ENCODE results near the gene PALLD. TPM values are rescaled to one million over a fixed set of nuclear protein-coding genes. Genes with fewer than 3 reads are reported as not detected.
A peak's percentile ranks its signal among the peaks of the same experiment; 100 is the strongest.

Gene PALLD
- total RNA-seq, 4 donors from 2014 or later: 1,903 to 3,507 (median 2,130) TPM

DNA sequence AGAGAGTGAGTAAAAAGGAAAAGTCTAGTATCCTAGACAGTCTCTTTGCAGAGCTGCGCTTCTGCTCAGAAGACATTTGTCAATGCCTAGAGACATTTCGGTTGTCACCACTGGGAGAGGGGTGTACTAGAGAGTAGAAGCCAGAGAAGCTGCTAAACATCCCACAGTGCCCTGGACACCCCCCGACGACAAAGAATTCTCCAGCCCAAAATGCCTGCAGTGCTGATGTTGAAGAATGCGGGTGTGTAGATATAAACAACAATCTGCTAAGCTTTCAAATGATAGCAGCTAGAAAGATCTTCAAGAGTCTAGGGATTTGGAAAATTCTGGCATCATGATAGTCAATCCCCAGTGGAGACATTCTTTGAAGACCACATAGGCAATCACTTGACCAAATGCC is 90.1 kb downstream of the PALLD start:
- Histone ChIP-seq H3K4me3 (no peak overlapping the region), H3K27ac (replicated peaks in 1 of 4) (peak overlapping the region; percentile 12 to 55 (median 38))
- intact Hi-C loops (cut with DNase I): loop anchor here (2.0 to 10.0 kb wide), 5 partner anchors 45 to 418 kb away; no protein-coding TSS in a partner anchor

GRCh38 chr4:168587411-168588125 is 90.7 kb downstream of the PALLD start:
- H3K4me3 ChIP-seq: no peak overlapping the region
- intact Hi-C loops (cut with DNase I): loop anchor here (2.0 to 10.0 kb wide), 5 partner anchors 45 to 417 kb away; no protein-coding TSS in a partner anchor
- DNase-seq (ENCODE audit: extremely low spot score): no peak
- H3K27ac ChIP-seq (replicated peaks in 1 of 4): peak overlapping the region; percentile 12 to 55 (median 38)
- H3K27me3 ChIP-seq: no peaks in the 10 kb centered on the region
- no peaks in the 10 kb centered on the region for H3K9me3 ChIP-seq
- TF ChIP-seq POLR2A (IDR thresholded peaks at IDR 0.05; ENCODE audit: low read depth): no peak
- TF ChIP-seq, protein P1, sequence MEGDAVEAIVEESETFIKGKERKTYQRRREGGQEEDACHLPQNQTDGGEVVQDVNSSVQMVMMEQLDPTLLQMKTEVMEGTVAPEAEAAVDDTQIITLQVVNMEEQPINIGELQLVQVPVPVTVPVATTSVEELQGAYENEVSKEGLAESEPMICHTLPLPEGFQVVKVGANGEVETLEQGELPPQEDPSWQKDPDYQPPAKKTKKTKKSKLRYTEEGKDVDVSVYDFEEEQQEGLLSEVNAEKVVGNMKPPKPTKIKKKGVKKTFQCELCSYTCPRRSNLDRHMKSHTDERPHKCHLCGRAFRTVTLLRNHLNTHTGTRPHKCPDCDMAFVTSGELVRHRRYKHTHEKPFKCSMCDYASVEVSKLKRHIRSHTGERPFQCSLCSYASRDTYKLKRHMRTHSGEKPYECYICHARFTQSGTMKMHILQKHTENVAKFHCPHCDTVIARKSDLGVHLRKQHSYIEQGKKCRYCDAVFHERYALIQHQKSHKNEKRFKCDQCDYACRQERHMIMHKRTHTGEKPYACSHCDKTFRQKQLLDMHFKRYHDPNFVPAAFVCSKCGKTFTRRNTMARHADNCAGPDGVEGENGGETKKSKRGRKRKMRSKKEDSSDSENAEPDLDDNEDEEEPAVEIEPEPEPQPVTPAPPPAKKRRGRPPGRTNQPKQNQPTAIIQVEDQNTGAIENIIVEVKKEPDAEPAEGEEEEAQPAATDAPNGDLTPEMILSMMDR (IDR thresholded peaks at IDR 0.05): no peak
- peak in 1 of 2 donors; percentile 11 for TF ChIP-seq POLR2AphosphoS5 (IDR thresholded peaks at IDR 0.05)
- peaks cover 21 to 48% (median 34%) of the 10 kb centered on the region in 4 donors for H3K4me1 ChIP-seq
- no peaks in the 10 kb centered on the region for H3K36me3 ChIP-seq
- 60% methylated on average over 11 of the region's 11 CpGs for WGBS

More for the DNA sequence above, 90.1 kb downstream of the PALLD start:
- H3K4me1 ChIP-seq: peaks cover 21 to 48% (median 34%) of the 10 kb centered on the region in 4 donors
- DNase-seq (ENCODE audit: extremely low spot score): no peak
- no peaks in the 10 kb centered on the region for H3K27me3 ChIP-seq
- no peaks in the 10 kb centered on the region for H3K36me3 ChIP-seq
- TF ChIP-seq EP300 (IDR thresholded peaks at IDR 0.05): no peak
- TF ChIP-seq POLR2AphosphoS5 (IDR thresholded peaks at IDR 0.05): no peak
- H3K9me3 ChIP-seq: no peaks in the 10 kb centered on the region
- 75% methylated on average over 5 of the region's 5 CpGs for WGBS

GRCh38 chr4:168588916-168589531 is 92.2 kb downstream of the PALLD start:
- peaks cover 21 to 48% (median 34%) of the 10 kb centered on the region in 4 donors for H3K4me1 ChIP-seq
- no peak overlapping the region for H3K4me3 ChIP-seq
- 57% methylated on average over 8 of the region's 8 CpGs for WGBS
- H3K27me3 ChIP-seq: no peaks in the 10 kb centered on the region
- no peak for DNase-seq (ENCODE audit: extremely low spot score)
- no peaks in the 10 kb centered on the region for H3K9me3 ChIP-seq
- intact Hi-C loops (cut with DNase I): loop anchor here (5.0 to 10.0 kb wide), 4 partner anchors 43 to 416 kb away; no protein-coding TSS in a partner anchor
- TF ChIP-seq POLR2A (IDR thresholded peaks at IDR 0.05; ENCODE audit: low read depth) (no peak), EP300 (IDR thresholded peaks at IDR 0.05) (no peak), POLR2AphosphoS5 (IDR thresholded peaks at IDR 0.05) (peak in 1 of 2 donors; percentile 11)
- H3K36me3 ChIP-seq: no peaks in the 10 kb centered on the region
- H3K27ac ChIP-seq (replicated peaks in 1 of 4): peak overlapping the region in 2 of 4 donors; percentile 53 to 55

- H3K9me3 ChIP-seq: no peaks in the 10 kb centered on the region
- intact Hi-C loops (cut with DNase I): no loop called here
- peaks cover 5 to 21% (median 12%) of the 10 kb centered on the region in 4 donors for H3K4me1 ChIP-seq
- WGBS: 88% methylated on average over 1 of the region's 1 CpG
- no peak overlapping the region for H3K27ac ChIP-seq (replicated peaks in 1 of 4)
- DNase-seq (ENCODE audit: extremely low spot score): no peak
- H3K36me3 ChIP-seq: no peaks in the 10 kb centered on the region
- H3K27me3 ChIP-seq: no peaks in the 10 kb centered on the region
- no peak overlapping the region for H3K4me3 ChIP-seq
- TF ChIP-seq POLR2AphosphoS5 (IDR thresholded peaks at IDR 0.05): no peak
- no peak for TF ChIP-seq EP300 (IDR thresholded peaks at IDR 0.05)
- no peak for TF ChIP-seq POLR2A (IDR thresholded peaks at IDR 0.05; ENCODE audit: low read depth)
- TF ChIP-seq, protein P1 (IDR thresholded peaks at IDR 0.05): no peak
These were observed 95.8 kb downstream of the PALLD start for GRCh38 chr4:168592676-168593075.

DNA sequence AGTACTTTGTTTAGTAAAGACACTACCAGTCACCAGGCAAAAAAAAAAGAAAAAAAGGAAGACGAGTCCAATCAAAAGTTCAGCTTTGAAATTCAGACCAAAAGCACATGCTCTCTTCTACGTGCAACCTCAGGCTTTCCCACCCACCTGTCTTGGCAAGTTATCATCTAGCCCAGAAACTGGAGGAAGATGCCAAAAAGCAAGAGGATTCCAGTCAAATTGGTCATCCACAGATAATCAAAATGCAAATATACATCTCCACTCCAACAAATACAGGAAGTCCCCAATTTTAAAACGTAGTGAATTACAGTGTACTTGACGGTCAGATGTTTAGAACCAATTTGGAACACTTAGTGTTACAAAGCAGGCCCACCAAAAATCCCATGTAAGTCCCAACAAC is 96.5 kb downstream of the PALLD start:
- 69% methylated on average over 4 of the region's 4 CpGs for WGBS

More for the DNA sequence above, 96.5 kb downstream of the PALLD start:
- H3K36me3 ChIP-seq: no peaks in the 10 kb centered on the region
- DNase-seq (ENCODE audit: extremely low spot score): no peak
- no peak overlapping the region for H3K4me3 ChIP-seq
- H3K9me3 ChIP-seq: no peaks in the 10 kb centered on the region
- peaks cover 5 to 20% (median 14%) of the 10 kb centered on the region in 4 donors for H3K4me1 ChIP-seq
- intact Hi-C loops (cut with DNase I): no loop called here
- H3K27ac ChIP-seq (replicated peaks in 1 of 4): no peak overlapping the region
- TF ChIP-seq POLR2AphosphoS5 (IDR thresholded peaks at IDR 0.05): no peak
- TF ChIP-seq EP300 (IDR thresholded peaks at IDR 0.05): no peak
- TF ChIP-seq, protein P1 (IDR thresholded peaks at IDR 0.05): no peak
- no peak for TF ChIP-seq POLR2A (IDR thresholded peaks at IDR 0.05; ENCODE audit: low read depth)
- no peaks in the 10 kb centered on the region for H3K27me3 ChIP-seq
